ENCODE measurements around the gene SERPINI2. TPM values are rescaled to one million over a fixed set of nuclear protein-coding genes. Genes with fewer than 3 reads are reported as not detected.

The SERPINI2 gene
- total RNA-seq, 4 donors from 2014 or later: 2.4 to 5.0 (median 2.8) TPM; not detected in 1

GRCh38 chr3:167406876-167407492 is 66.9 kb downstream of the SERPINI2 start:
- Histone ChIP-seq H3K36me3 (no peaks in the 10 kb centered on the region), H3K27me3 (no peaks in the 10 kb centered on the region), H3K9me3 (no peaks in the 10 kb centered on the region), H3K4me3 (no peak overlapping the region), H3K4me1 (no peaks in the 10 kb centered on the region), H3K27ac (no peak overlapping the region)
- TF ChIP-seq, protein P1, sequence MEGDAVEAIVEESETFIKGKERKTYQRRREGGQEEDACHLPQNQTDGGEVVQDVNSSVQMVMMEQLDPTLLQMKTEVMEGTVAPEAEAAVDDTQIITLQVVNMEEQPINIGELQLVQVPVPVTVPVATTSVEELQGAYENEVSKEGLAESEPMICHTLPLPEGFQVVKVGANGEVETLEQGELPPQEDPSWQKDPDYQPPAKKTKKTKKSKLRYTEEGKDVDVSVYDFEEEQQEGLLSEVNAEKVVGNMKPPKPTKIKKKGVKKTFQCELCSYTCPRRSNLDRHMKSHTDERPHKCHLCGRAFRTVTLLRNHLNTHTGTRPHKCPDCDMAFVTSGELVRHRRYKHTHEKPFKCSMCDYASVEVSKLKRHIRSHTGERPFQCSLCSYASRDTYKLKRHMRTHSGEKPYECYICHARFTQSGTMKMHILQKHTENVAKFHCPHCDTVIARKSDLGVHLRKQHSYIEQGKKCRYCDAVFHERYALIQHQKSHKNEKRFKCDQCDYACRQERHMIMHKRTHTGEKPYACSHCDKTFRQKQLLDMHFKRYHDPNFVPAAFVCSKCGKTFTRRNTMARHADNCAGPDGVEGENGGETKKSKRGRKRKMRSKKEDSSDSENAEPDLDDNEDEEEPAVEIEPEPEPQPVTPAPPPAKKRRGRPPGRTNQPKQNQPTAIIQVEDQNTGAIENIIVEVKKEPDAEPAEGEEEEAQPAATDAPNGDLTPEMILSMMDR (IDR thresholded peaks at IDR 0.05): peak in 3 of 6 experiments; percentile 33 to 52 (median 42)
- no peak for TF ChIP-seq POLR2A (IDR thresholded peaks at IDR 0.05)
- DNase-seq: peak in 1 of 3 donors; percentile 47

DNA sequence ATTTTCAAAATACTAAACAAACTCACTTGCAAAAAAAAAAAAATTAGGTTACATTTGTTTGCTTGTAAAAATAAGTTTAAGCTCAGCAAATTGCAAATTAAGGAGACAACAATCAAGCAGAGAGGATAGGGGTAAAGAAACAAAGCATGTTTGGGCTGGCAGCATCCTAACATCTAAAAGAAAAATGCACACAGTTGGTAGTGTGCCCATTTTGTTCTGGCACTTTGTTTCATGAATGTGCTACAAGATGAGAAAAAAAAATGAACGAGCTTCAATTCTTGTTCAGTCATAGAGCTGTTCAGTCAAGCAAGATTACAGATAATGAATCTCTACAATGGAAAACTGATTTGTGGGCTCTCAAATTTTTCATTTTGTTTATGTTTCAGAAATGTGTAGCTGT is 76.0 kb downstream of the SERPINI2 start:
- H3K4me3 ChIP-seq: no peak overlapping the region
- no peak overlapping the region for H3K27ac ChIP-seq
- no peak for DNase-seq
- H3K9me3 ChIP-seq: no peaks in the 10 kb centered on the region
- no peaks in the 10 kb centered on the region for H3K27me3 ChIP-seq
- H3K36me3 ChIP-seq: no peaks in the 10 kb centered on the region
- no peaks in the 10 kb centered on the region for H3K4me1 ChIP-seq
- TF ChIP-seq, protein P1 (IDR thresholded peaks at IDR 0.05): no peak
- TF ChIP-seq POLR2A (IDR thresholded peaks at IDR 0.05): no peak

GRCh38 chr3:167396075-167396474 is 77.8 kb downstream of the SERPINI2 start:
- Histone ChIP-seq H3K27me3 (no peaks in the 10 kb centered on the region), H3K4me1 (no peaks in the 10 kb centered on the region), H3K36me3 (no peaks in the 10 kb centered on the region), H3K9me3 (no peaks in the 10 kb centered on the region), H3K4me3 (no peak overlapping the region), H3K27ac (no peak overlapping the region)
- DNase-seq: no peak
- TF ChIP-seq, protein P1 (IDR thresholded peaks at IDR 0.05): no peak

- Histone ChIP-seq H3K27ac (no peak overlapping the region), H3K27me3 (no peaks in the 10 kb centered on the region), H3K4me1 (no peaks in the 10 kb centered on the region), H3K4me3 (no peak overlapping the region), H3K36me3 (no peaks in the 10 kb centered on the region), H3K9me3 (no peaks in the 10 kb centered on the region)
- DNase-seq: no peak
- no peak for TF ChIP-seq POLR2A (IDR thresholded peaks at IDR 0.05)
- TF ChIP-seq, protein P1 (IDR thresholded peaks at IDR 0.05): no peak
These were observed 79.8 kb downstream of the SERPINI2 start for GRCh38 chr3:167394003-167394402.

Other genes with a start within 250 kb of the SERPINI2 start
- gene ZBBX, start 93.7 kb downstream of the SERPINI2 start, total RNA-seq: not detected
- 10 to 100 TPM in 1 of 4 donors, 1 to 10 TPM in 2, not detected in 1; 1.5 to 11.4 (median 3.0) TPM for gene WDR49, start 179.9 kb upstream of the SERPINI2 start, total RNA-seq

All from Peyer's patch (tissue), 4 donors.